ENCODE data around the gene POLR3GL. TPM values are rescaled to one million over a fixed set of nuclear protein-coding genes. Genes with fewer than 3 reads are reported as not detected.

POLR3GL gene
- total RNA-seq, 2 experiments from 2014 or later, result 27.3 to 30.9 TPM

DNA sequence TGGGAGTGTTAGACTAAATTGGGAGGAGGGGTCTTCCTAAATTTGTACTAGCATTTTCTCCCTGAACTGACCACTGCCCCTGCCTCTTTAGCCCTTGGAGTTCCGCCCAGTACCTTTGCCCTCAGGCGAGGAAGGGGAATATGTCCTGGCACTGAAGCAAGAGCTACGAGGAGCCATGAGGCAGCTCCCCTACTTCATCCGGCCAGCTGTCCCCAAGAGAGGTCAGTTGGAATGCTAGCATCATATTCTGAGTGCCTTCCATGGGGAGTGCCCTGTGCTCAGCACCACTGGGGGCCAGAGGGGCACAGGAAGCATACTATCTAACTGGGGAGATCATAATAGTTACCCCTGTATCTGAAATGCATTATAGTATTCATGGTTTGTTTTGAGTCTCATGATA, 10.7 kb downstream of the POLR3GL start:
- ChIA-PET POLR2A (interaction anchor here (10.2 kb wide), 1 partner anchor 18 kb away, joined by 183 read pairs; the partner anchor contains the start of gene TXNIP), CTCF (interaction anchor here (6.1 to 8.5 kb wide), 2 partner anchors 11 to 34 kb away, joined by 62 to 222 read pairs; partner anchors contain the start of genes ANKRD34A and POLR3GL)
- no peaks in the 10 kb centered on the region for H3K36me3 Mint-ChIP-seq
- H3K27ac Mint-ChIP-seq, result no peak overlapping the region
- H3K9me3 Mint-ChIP-seq, result no peaks in the 10 kb centered on the region
- H3K27me3 Mint-ChIP-seq, result no peaks in the 10 kb centered on the region
- peaks cover 10% of the 10 kb centered on the region for H3K4me1 Mint-ChIP-seq (ENCODE audit: low read depth)
- intact Hi-C loops (cut with micrococcal nuclease), result loop anchor here (5.0 kb wide), 1 partner anchor 118 kb away; the partner anchor contains the start of gene PIAS3
- no peak for DNase-seq
- no peak overlapping the region for H3K4me3 Mint-ChIP-seq

DNA sequence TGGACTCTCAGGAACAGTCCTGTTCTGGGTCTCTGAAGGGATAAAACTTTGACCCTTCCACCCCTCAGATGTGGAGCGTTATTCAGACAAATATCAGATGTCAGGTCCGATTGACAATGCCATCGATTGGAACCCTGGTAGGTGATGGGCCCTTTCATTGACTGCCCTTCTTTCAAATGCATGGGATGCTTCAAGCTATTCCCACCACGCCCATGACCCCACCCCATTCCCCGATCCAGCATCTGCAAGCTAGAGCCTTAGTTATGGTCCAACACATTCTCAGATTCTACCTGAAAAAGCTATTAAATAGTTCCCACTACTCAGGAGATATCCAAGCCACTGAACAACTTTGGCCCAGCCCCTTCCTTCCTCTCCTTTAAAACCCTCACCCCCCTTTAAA, 12.5 kb downstream of the POLR3GL start:
- Mint-ChIP-seq H3K4me3 (no peak overlapping the region), H3K9me3 (no peaks in the 10 kb centered on the region), H3K27ac (no peak overlapping the region), H3K36me3 (no peaks in the 10 kb centered on the region), H3K4me1 (ENCODE audit: low read depth) (peaks cover 10% of the 10 kb centered on the region), H3K27me3 (no peaks in the 10 kb centered on the region)
- ChIA-PET CTCF (interaction anchor here (0.6 to 8.5 kb wide), 21 partner anchors 8 to 132 kb away, joined by 3 to 222 read pairs (median 9); partner anchors contain the start of genes ANKRD34A, ITGA10, LIX1L and NUDT17), POLR2A (interaction anchor here (1.2 to 10.2 kb wide), 6 partner anchors 12 to 75 kb away, joined by 3 to 183 read pairs (median 17); partner anchors contain the start of genes ANKRD34A, LIX1L, POLR3GL and TXNIP)
- no peak for DNase-seq
- intact Hi-C loops (cut with micrococcal nuclease), result loop anchor here (1.0 to 5.0 kb wide), 4 partner anchors 13 to 120 kb away; partner anchors contain the start of genes ANKRD34A, PIAS3 and POLR3GL

DNA sequence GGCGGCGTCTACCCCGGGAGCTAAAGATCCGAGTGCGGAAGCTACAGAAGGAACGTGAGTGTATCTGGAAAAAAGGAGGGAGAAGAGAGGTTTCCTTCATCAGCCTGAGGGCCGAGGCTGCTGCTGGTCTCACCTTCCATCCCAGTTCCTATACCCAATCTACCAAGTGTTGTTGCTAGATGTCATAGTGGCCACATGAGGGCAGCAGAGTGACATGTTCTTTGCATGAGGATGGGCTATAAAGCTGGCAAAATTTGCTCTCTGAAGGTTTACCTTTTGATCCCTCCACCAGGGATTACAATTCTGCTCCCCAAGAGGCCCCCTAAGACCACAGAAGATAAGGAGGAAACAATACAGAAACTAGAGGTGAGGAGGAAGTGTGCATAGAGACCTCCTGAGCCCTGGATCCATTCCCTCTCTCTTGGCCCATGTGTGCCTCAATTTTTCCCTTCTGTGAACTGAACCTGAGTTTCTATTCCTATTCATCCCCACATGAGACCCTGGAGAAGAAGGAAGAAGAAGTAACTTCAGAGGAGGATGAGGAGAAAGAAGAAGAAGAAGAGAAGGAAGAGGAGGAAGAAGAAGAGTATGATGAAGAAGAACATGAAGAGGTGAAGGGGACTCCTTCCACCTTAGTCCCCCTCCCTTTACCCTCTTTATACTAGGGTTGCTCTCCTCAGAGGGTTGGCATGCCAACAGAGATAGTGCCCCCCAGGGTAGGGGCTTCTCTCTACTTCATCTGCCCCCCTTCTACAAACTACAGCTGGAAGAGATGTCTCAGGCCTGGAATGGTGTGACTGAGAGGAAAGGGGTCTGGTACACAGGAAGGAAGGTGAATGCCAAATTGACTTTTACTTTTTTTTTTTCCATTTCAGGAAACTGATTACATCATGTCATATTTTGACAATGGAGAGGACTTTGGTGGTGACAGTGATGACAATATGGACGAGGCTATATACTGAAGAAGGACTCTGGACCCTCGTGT, 13.3 kb downstream of the POLR3GL start:
- POLR2A ChIA-PET, result interaction anchor here (1.2 to 10.2 kb wide), 11 partner anchors 13 to 74 kb away, joined by 3 to 183 read pairs (median 18); partner anchors contain the start of genes ANKRD34A, LIX1L, POLR3GL and RBM8A
- Mint-ChIP-seq H3K9me3 (no peaks in the 10 kb centered on the region), H3K36me3 (no peaks in the 10 kb centered on the region)

DNA sequence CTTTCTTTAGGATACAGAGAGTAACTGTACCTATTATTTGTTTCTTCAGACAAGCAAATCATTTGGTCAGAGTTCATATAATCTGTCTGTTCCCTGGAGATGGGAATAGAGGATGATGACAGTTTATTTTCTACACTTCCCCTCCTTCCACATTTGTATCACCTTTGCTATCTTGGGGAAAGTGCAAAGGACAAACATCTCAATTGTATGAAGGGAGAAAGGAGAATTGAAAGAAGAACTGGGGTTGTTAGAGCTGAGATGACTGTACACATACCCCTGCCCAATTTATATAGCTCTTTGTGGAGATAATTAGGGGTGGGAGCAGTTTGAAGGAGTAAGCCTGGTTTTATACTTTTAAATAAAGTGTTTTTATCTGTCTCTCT, 14.0 kb downstream of the POLR3GL start:
- no peaks in the 10 kb centered on the region for H3K27me3 Mint-ChIP-seq
- CTCF ChIA-PET, result interaction anchor here (0.8 to 8.5 kb wide), 15 partner anchors 10 to 129 kb away, joined by 3 to 222 read pairs (median 12); partner anchors contain the start of genes ANKRD34A, LIX1L, POLR3GL and TXNIP
- intact Hi-C loops (cut with micrococcal nuclease), result loop anchor here (5.0 kb wide), 1 partner anchor 121 kb away; the partner anchor contains the start of gene PIAS3
- no peaks in the 10 kb centered on the region for H3K9me3 Mint-ChIP-seq
- POLR2A ChIA-PET, result interaction anchor here (1.5 to 10.2 kb wide), 9 partner anchors 15 to 74 kb away, joined by 4 to 183 read pairs (median 22); partner anchors contain the start of genes ANKRD34A, LIX1L, POLR3GL and RBM8A
- no peak overlapping the region for H3K27ac Mint-ChIP-seq
- peaks cover 4% of the 10 kb centered on the region for H3K4me1 Mint-ChIP-seq (ENCODE audit: low read depth)
- no peak for DNase-seq
- no peaks in the 10 kb centered on the region for H3K36me3 Mint-ChIP-seq
- H3K4me3 Mint-ChIP-seq, result peak overlapping the region; percentile 11

More for the DNA sequence above, 13.3 kb downstream of the POLR3GL start:
- CTCF ChIA-PET, result interaction anchor here (0.6 to 8.5 kb wide), 28 partner anchors 8 to 132 kb away, joined by 3 to 222 read pairs (median 8); partner anchors contain the start of genes ANKRD34A, ITGA10, LIX1L and NUDT17
- intact Hi-C loops (cut with micrococcal nuclease), result loop anchor here (1.0 to 5.0 kb wide), 4 partner anchors 13 to 120 kb away; partner anchors contain the start of genes ANKRD34A, PIAS3 and POLR3GL
- peak; percentile 83 for DNase-seq
- Mint-ChIP-seq H3K4me1 (ENCODE audit: low read depth) (peaks cover 9% of the 10 kb centered on the region), H3K27ac (no peak overlapping the region), H3K27me3 (no peaks in the 10 kb centered on the region), H3K4me3 (peak overlapping the region; percentile 44)

DNA sequence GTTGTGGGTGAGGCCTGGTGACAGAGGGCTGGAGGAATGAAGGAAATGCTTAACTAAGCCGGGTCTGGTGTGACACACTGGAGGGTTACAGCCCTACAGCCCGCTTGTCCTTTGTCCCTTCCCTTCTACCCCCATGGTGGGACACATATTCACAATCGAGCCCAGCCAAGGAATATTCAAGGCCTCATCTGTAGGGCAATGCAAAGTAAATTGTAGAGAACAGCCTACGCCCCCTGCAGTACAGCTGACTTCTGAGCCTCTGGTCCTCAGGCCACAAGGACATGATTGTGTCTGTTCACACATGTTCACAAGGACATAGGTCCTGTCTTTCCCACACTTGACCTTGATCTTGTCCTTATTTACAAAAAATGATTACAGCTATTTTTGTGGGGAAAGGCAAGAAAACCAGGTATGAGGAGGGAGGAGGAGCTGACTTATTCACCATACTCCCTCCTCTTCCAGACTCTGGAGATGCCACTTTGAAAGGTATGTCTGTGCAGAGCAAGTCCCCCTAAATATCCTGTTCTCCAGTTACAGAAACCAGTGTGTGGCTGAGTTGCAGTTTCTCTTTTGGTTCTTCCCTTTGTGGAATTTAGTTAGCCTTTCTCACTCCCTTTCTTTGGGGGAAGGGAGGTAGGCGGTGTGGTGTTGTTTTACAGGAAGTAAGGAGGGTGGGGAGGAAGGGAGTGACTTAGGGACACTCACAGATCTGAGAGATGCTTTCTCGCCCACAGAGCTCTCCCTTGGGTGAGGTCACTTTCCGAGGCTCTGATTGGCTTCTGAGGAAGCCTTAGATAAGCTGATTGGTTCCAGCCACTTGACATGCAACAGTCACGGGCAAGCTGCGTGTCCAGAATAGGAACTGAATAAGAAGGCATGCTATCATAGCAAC, 14.6 kb downstream of the POLR3GL start:
- H3K4me1 Mint-ChIP-seq (ENCODE audit: low read depth), result peaks cover 3% of the 10 kb centered on the region
- POLR2A ChIA-PET, result interaction anchor here (0.7 to 10.2 kb wide), 10 partner anchors 14 to 120 kb away, joined by 3 to 183 read pairs (median 20); partner anchors contain the start of genes ANKRD34A, LIX1L, PIAS3 and POLR3GL
- H3K27me3 Mint-ChIP-seq, result no peaks in the 10 kb centered on the region
- peak; percentile 92 for DNase-seq
- intact Hi-C loops (cut with micrococcal nuclease), result loop anchor here (1.0 to 5.0 kb wide), 2 partner anchors 57 to 122 kb away; partner anchors contain the start of gene PIAS3
- H3K4me3 Mint-ChIP-seq, result no peak overlapping the region
- H3K9me3 Mint-ChIP-seq, result no peaks in the 10 kb centered on the region
- CTCF ChIA-PET, result interaction anchor here (0.6 to 8.5 kb wide), 19 partner anchors 9 to 134 kb away, joined by 3 to 222 read pairs (median 9); partner anchors contain the start of genes ANKRD34A, LIX1L, NUDT17 and POLR3GL
- no peak overlapping the region for H3K27ac Mint-ChIP-seq
- H3K36me3 Mint-ChIP-seq, result no peaks in the 10 kb centered on the region

DNA sequence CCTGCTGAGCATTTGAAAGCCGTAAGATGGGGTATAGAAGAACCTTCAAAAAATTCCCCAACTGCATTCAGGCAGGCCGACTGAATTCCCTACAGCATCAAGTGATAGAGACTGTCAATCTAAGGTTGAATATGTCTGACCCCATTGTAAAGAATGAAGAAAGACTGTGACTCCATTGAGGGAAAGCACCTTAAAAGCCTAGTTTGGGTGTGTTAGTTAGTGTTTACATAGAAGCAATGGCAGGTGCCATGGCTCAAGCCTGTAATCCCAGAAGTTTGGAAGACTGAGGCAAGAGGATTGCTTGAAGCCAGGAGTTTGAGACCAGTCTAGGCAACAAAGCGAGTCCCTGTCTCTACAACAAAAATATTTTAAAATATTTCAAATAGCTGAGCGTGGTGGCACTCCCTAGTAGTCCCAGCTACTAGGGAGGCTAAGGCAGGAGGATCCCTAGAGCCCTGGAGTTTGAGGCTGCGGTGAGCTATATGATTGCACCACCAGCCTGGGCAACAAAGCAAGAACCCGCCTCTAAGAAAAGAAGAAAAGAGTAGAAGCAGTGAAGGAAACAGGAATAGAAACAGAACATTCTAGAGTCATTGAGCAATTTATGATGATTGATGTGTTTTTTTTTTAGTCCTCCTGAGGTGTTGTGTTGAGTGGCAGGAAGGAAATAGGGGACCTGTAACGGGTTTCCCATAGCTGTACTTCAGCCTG, 15.4 kb downstream of the POLR3GL start:
- H3K4me1 Mint-ChIP-seq (ENCODE audit: low read depth), result peaks cover 6% of the 10 kb centered on the region
- POLR2A ChIA-PET, result interaction anchor here (0.7 to 10.2 kb wide), 9 partner anchors 13 to 121 kb away, joined by 3 to 183 read pairs (median 22); partner anchors contain the start of genes ANKRD34A, LIX1L, PIAS3 and POLR3GL
- no peaks in the 10 kb centered on the region for H3K27me3 Mint-ChIP-seq
- H3K9me3 Mint-ChIP-seq, result no peaks in the 10 kb centered on the region
- intact Hi-C loops (cut with micrococcal nuclease), result loop anchor here (1.0 to 5.0 kb wide), 3 partner anchors 16 to 123 kb away; partner anchors contain the start of genes PIAS3 and TXNIP
- H3K27ac Mint-ChIP-seq, result no peak overlapping the region
- CTCF ChIA-PET, result interaction anchor here (0.6 to 8.5 kb wide), 17 partner anchors 8 to 135 kb away, joined by 3 to 222 read pairs (median 10); partner anchors contain the start of genes ANKRD34A, LIX1L, NUDT17 and POLR3GL
- H3K36me3 Mint-ChIP-seq, result no peaks in the 10 kb centered on the region
- H3K4me3 Mint-ChIP-seq, result no peak overlapping the region
- DNase-seq, result peak; percentile 51

DNA sequence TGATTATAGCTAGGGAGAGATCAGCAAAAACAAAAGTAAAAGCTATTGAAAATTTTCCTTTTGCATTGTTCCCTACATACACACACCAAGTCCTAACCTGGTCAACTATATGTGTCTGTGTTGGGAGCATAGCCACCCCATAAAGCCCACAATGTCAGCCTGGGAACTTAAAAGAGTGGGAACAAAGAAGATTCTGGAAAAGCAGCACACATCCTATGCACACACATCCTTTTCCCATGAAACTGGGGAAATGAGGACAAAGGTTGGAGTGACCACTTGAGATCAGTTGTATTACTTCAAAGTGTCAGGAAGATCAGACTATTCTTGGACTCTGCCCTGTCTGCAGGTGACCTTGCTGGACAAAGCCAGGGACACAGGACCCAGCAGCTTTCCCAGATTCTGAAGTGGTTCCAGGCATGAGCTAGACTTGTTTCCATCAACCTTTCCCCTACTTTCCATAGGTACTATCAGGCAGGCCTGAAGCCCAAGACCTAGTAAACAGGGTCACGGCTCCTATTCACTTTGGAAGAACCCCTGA, 16.0 kb downstream of the POLR3GL start:
- DNase-seq, result no peak
- intact Hi-C loops (cut with micrococcal nuclease), result loop anchor here (1.0 kb wide), 1 partner anchor 16 kb away; the partner anchor contains the start of gene TXNIP
- H3K36me3 Mint-ChIP-seq, result no peaks in the 10 kb centered on the region
- H3K27ac Mint-ChIP-seq, result no peak overlapping the region
- no peak overlapping the region for H3K4me3 Mint-ChIP-seq
- H3K27me3 Mint-ChIP-seq, result no peaks in the 10 kb centered on the region
- ChIA-PET CTCF (interaction anchor here (0.5 to 8.5 kb wide), 15 partner anchors 8 to 135 kb away, joined by 3 to 222 read pairs (median 11); partner anchors contain the start of genes ANKRD34A, LIX1L, NUDT17 and POLR3GL), POLR2A (interaction anchor here (2.2 to 10.2 kb wide), 6 partner anchors 13 to 72 kb away, joined by 16 to 183 read pairs (median 22); partner anchors contain the start of genes ANKRD34A, LIX1L, POLR3GL and RBM8A)
- H3K4me1 Mint-ChIP-seq (ENCODE audit: low read depth), result peaks cover 12% of the 10 kb centered on the region
- H3K9me3 Mint-ChIP-seq, result no peaks in the 10 kb centered on the region

DNA sequence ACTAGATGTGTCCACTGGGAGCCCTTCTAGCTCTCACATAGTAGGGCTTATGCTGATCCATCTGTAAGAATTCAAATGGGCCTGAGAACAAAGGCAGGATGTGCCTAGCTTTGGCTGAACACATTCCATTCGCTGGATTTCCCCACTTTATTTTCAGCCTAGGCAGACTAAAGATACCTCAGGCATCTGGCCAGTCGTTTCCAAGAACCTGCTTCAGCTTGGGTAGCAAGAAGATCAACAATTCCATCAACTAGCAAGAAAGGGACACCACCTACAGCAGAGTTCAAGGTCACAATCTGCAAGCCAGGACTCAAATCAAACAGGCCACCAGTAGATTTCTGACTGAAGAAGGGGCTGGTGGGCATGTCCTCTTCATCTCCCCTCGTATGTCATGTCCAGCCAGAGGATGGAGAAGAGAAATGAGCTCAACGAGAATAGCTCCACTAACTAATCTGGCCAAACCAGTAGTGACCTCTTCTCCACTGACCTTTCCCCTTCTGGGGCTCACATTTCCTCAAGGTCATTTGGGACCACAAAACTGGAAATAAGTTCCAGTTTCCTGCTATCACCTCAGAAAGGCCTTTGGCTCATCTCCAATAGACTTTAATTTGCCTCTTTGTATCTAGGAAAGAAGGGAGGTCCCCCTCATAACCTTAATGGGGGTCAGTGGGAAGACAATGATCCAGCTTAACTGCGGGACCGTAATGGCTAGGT, 17.7 kb downstream of the POLR3GL start:
- ChIA-PET POLR2A (interaction anchor here (0.8 to 10.2 kb wide), 4 partner anchors 11 to 70 kb away, joined by 3 to 183 read pairs (median 18); partner anchors contain the start of genes ANKRD34A, POLR3GL and TXNIP), CTCF (interaction anchor here (1.0 to 8.5 kb wide), 5 partner anchors 9 to 55 kb away, joined by 3 to 222 read pairs (median 8); partner anchors contain the start of genes ANKRD34A, POLR3GL, RBM8A and TXNIP)
- Mint-ChIP-seq H3K4me3 (no peak overlapping the region), H3K27ac (no peak overlapping the region), H3K36me3 (no peaks in the 10 kb centered on the region), H3K27me3 (no peaks in the 10 kb centered on the region), H3K4me1 (ENCODE audit: low read depth) (peaks cover 19% of the 10 kb centered on the region), H3K9me3 (no peaks in the 10 kb centered on the region)
- intact Hi-C loops (cut with micrococcal nuclease), result no loop called here
- DNase-seq, result no peak

DNA sequence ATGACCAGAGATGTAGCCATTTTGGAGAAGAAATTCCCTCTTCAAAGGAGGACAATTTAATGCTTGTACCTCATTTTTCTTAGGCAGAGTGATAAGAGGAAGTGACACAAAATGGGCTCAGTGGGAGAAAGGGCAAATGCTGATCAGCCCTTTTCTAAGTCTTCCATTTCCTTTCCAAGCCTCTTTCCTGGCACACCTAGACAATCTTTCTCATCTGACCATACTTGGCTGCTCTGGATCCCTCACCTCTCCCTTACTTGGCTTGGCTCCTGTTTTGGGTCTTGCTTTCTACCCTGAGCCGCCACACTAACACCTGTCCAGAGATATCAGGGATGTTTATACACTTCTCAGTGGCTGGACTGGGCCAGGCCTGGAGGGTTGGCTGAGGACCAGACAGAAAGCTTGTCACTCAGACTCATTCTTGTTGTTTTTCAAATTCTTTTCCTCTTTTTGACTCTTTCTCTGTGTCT, 18.8 kb downstream of the POLR3GL start:
- intact Hi-C loops (cut with micrococcal nuclease), result no loop called here
- no peaks in the 10 kb centered on the region for H3K9me3 Mint-ChIP-seq
- peaks cover 27% of the 10 kb centered on the region for H3K4me1 Mint-ChIP-seq (ENCODE audit: low read depth)
- no peaks in the 10 kb centered on the region for H3K27me3 Mint-ChIP-seq
- CTCF ChIA-PET, result interaction anchor here (1.6 kb wide), 1 partner anchor 12 kb away, joined by 5 read pairs; no protein-coding TSS in a partner anchor
- no peak for DNase-seq
- no peak overlapping the region for H3K27ac Mint-ChIP-seq
- POLR2A ChIA-PET, result interaction anchor here (10.2 kb wide), 1 partner anchor 10 kb away, joined by 183 read pairs; the partner anchor contains the start of gene TXNIP
- H3K36me3 Mint-ChIP-seq, result no peaks in the 10 kb centered on the region
- no peak overlapping the region for H3K4me3 Mint-ChIP-seq

Data from activated CD4-positive, alpha-beta memory T cell treated with anti-CD3 and anti-CD28 coated beads for 36 hours (primary cell).